Hematopoietic multipotent progenitor cell treated with erythropoietin and hydrocortisone succinate and interleukin-3 and kit ligand, for 4 days (in vitro differentiated cells): ENCODE measurements around the gene GPATCH2L.

Experiments used
- DNase-seq: peaks from one replicate; pipeline ENCODE4 v3.0.0-alpha.2; 2015

GPATCH2L gene

GRCh38 chr14:76259029-76259735 lies 107.5 kb downstream of the GPATCH2L start:
- no peak for DNase-seq

DNA sequence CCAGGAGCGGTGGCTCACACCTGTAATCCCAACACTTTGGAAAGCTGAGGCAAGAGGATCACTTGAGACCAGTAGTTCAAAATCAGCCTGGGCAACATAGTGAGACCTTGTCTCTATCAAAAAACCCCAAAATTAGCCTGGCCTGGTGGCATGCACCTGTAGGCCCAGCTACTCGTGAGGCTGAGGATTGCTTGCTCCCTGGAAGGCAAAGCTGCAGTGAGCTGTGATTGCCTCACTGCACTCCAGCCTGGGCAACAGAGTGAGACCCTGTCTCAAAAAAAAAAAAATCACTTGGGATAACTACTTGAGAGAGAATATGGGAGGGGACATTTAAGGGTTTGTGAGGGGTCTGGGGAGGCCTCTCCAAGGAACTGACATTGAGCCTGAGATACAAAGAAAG lies 109.0 kb downstream of the GPATCH2L start:
- DNase-seq: no peak

- peak; percentile 25 for DNase-seq
These were observed 109.7 kb downstream of the GPATCH2L start for GRCh38 chr14:76261371-76261811.

GRCh38 chr14:76262641-76263040 lies 110.9 kb downstream of the GPATCH2L start:
- no peak for DNase-seq
